RCC 7860 (cell line): ENCODE measurements around the gene TSHZ2.
"Not testable (repeated sequence)": the region's sequence is repeated elsewhere in the genome, so short reads cannot be mapped to it uniquely, and the experiment has no call there.

Source experiments
- DNase-seq: peaks from one replicate; pipeline ENCODE4 v3.0.0-alpha.2; 2015; ENCODE audit warnings: low spot score
- FAIRE-seq: peaks from 2 replicates; lab custom pipeline; 2012; peaks lifted over from hg19 to GRCh38; lab: Jason Lieb, UNC

Gene TSHZ2

DNA sequence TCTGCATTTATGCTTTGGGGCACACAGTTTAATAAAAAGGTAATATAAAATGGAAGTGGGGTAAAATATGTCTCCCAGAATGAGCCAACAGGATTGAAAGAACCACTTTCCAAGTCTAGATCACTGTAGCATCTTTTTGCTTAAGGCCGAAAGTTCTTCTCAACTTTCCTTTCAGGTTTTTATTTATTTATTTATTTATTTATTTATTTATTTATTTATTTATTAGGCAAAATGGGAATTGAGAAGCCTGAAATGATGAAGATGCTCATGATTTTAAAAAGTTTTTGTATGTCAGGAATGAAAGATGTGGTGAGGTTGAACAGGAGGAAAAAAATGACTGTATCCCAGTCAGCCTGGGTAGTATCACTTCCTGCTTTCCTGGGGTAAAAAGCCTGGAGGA lies 24.0 kb downstream of the TSHZ2 start:
- DNase-seq (no peak), FAIRE-seq (no peak)

DNA sequence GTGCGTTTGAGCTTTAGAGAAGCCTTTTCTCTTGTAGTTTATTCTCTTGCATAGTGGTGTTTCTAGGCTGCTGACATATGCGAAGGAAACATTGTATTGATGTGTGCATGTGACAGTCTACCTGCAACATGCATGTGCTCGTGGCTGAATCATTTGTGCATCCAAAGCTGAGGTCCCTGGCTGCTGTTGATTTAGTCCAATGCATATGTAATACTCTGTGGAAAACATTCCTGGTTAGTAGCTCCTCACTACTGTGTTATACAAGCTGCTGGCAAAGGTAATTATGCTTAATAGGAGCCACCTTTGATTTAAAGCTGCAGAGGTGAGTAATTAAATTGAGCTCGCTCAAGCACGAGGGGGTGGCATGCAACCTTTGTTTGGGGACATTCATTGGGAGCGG lies 24.5 kb downstream of the TSHZ2 start:
- DNase-seq, result no peak
- FAIRE-seq, result no peak

DNA sequence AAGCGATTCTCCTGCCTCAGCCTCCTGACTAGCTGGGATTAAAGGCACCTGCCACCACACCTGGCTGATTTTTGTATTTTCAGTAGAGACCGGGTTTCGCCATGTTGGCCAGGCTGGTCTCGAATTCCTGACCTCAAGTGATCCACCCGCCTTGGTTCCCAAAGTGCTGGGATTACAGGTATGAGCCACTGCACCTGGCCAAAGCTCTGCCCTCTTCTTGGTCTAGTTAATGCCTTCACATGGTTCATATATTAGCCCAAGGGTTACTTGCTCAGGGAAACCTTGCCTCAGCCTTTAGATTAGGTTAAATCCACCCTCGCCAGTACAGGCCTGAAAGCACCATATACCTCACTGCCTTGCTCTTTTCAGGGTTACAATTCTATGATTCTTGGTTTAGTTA lies 26.1 kb downstream of the TSHZ2 start:
- FAIRE-seq (no peak), DNase-seq (no peak)

DNA sequence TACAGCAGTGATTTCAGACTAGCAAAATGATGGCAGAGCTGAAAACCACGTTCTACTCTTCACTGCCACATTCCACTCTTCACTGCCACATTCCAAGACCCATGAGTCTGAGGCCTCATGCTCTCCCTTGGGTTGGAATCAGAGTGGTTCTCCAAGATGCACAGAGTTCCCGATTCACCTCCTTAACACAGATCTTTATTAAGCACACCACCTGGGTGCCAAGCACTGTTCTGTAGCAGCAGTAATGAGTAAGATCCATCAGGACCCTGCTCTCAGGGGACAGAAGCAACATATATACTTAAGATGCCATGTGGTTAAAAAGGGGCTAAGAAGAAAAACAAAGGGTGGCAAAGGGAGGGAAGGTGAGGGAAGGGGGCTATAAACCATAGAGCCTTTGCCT lies 26.9 kb downstream of the TSHZ2 start:
- DNase-seq (no peak), FAIRE-seq (no peak)

DNA sequence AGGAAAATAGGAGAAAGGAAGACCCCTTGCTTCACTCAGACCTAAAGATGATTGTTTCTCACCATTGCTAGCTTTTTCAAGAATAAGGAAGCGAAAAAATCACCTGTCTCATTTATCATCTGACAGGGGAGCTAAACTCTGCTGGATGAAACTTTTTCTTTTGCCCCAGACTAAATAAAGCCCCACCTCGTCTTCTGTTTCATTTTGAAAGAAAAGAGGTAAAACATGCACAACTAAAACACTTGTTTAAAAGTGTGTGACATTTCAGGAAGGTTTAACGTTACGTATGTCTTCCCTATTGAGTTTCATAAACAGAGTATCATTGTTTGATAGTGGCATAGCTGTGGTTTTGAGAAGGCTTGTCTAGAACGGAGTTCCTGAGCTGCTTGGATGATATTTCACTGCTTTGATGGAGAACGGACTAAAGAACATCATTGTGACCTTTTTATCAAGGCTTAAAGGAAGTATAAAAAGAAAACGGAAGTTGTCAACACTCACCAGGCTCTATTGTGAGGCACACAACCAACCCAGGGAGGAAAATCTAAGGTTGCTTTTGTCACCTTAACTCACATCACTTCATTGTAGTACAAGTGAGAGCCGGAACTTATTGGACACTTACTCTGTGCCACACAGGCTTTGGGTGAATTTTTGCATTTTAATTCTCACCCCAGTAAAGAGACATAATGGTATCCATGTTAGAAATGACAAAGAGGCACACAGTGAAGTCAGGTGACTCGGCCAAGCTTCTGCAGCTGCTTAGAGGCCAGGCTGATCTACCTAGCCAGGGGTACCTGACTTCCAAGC lies 29.5 kb downstream of the TSHZ2 start:
- no peak for FAIRE-seq
- no peak for DNase-seq

DNA sequence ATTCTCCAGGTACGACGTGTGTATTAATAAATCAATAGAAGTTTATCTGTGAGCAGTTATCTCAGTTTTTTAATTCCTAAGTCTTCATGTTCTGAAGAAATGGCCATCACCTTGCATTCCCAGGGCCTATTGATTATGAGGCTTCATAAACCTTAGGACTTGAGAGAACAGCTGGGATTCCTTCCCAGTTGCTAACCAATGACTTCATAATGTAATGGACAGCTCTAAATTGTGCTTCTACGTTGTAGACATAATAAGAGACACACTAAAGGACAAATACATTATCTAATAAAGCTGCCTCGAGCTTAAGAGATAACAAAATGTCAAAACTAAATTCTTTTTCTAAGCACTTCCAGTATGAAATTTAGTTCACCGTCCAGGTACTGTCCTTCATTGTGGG lies 30.6 kb downstream of the TSHZ2 start:
- DNase-seq (no peak), FAIRE-seq (no peak)

DNA sequence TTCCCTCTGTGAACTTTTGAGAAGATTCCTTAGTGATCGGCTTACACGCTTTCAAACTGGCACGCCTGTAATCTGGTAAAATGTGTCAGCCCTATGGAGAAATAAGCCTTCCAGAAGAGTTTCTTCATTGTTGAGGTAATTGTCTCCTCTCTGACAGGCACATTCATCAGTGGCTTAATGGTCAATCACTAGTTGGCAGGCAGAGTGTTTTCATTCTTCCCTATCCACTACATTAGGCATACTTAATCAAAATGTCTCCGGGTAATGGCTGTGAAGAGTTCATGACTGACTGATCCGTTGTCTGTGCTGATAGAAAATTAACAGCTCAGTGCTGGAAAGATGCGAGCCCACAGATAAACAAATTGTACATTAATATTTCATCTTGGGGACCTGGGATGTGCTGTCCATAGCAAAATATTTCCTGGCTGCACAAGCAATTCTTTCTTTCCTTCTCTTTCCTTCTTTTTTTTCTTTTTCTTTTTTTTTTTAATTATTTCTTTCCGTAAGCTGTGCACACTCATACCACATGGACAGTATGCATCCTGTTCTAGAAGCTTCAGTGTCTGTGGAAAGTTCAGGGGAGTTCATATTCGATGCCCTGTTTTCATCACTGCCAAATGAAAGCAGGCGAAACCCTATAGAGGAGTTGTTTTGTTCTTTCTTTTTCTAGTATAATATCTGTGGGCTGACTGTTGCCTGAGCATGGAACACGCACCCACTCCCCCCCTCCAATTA lies 31.4 kb downstream of the TSHZ2 start:
- DNase-seq (no peak), FAIRE-seq (no peak)

DNA sequence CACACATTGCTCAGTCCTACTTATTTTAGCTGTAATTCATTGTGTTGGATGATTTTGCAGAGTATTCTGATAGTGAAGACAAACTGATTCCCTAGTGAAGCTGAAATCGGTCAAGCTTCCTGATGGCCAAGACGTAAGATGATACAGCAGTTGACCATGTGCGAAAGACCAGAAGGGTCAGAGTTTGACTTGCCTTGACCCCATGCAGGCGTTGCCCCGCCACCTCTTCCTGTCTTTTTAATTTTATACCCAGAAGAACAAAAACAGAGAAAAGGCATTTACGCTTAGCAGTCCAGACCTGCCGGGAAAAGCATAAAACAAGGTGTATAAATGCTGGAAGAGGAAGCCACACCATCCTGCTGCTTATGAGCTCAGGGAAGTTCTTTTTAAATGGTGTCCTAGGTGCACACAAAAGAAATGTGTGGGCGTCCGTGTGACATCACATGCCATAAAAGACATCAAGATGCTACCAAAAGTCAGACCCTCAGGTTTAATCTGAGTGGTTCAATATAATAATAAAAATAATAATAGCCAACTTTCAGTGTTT lies 32.2 kb downstream of the TSHZ2 start:
- DNase-seq, result no peak
- no peak for FAIRE-seq

DNA sequence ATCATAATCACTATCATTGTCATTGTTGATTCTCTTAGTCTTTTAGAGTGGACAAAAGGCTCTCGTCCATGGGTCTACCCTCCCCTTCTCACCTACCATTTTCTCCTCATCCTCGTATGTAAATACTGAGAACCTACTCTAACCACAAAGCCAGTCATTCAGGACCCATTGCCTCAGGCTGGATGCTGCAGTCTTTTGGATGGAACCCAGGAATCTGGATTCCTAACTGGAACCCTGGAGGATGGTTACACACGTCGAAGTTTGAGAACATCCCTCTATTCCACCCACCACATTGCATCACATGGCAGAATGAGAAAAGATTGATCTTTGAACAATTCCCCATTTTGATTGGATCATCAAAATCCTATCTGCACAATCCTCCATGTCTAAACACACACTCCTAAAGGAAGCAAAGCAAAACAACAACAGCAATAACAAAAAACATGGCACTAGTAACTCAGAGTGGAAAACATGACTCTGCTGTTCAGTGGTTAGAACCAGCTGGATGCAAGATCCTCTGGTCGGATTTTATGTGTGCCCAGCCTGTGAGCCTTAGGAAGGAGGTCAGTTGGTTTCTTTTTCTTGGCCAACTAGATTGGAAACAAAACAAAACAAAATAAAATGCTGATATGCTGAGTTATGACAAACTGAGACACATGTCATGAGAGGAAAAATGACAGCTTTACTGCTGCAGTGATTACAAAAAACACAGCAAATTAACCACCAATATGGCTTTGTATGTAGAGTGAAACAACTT lies 38.0 kb downstream of the TSHZ2 start:
- no peak for FAIRE-seq
- no peak for DNase-seq

DNA sequence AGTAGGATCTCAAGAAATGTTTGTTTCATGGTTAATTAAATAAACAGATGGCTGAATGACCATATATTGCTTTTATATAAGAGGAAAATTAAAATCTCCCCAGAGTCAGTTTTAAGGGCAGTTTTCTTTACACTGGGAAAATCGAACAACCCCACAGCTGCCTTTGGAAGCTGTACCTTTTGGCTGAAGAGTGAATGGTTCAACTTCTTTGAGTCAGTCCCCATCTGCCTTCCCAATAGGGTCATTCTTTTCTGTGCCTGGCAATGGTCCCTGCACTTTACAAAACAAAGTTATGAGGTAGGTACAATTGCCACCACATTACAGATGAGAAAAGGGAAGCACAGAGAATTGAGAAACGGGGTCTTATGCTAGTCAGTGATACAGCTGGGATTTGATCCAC lies 39.5 kb downstream of the TSHZ2 start:
- FAIRE-seq (no peak), DNase-seq (no peak)

DNA sequence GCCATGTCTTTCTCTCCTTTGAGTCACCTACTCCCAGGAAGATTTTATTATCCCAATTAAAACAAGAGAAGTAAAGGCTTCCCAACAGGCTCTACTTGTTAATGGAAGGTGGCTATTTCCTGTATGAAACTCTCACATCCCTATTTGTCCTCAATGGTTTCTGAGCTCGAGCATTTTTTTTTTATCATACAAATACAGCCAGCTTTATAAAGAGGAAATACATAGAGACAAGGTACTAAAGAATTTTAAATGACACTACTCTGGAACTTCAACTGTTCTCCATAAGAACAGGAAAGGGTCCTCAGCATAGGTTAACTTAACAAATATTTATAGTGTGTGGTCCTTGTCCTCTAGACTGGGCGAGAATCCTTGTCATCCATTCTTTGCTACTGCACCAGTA lies 41.0 kb downstream of the TSHZ2 start:
- FAIRE-seq (no peak), DNase-seq (no peak)

DNA sequence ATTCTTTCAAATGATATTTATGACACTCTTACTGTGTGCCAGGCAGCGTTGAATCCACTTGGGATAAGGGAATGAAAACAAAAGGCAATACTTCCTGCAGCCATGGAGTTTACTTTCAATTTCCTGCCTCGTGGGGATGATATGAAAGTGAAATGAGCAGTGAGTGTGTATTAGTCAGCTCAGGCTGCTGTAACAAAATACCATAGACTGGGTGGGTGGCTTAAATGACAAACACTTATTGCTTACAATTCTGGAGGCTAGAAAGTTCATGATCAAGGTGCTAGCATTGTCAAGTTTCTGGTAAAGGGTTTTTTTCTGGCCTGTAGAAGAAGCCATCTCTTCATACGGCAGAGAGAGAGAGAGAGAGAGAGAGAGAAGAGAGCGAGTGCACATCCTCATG lies 41.7 kb downstream of the TSHZ2 start:
- FAIRE-seq (no peak), DNase-seq (no peak)

DNA sequence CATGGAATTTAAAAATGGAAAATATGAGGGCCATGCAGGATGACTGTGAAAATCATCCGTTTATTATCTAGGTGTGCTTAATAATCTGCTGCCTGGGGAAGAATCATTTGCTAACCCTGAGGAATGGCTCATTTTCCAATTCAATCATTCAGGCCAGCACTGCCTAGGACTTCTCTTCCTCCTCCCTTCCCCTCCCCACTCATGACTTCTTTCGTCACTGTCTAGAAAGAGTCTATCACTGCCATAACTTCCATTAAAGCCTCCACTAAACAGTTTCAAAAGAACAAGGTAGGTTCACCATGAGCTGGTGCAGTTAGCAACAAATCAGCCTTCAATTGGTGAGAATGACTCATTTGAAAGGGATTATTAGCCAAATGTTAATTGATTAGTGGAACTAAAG lies 43.9 kb downstream of the TSHZ2 start:
- FAIRE-seq, result no peak
- no peak for DNase-seq

DNA sequence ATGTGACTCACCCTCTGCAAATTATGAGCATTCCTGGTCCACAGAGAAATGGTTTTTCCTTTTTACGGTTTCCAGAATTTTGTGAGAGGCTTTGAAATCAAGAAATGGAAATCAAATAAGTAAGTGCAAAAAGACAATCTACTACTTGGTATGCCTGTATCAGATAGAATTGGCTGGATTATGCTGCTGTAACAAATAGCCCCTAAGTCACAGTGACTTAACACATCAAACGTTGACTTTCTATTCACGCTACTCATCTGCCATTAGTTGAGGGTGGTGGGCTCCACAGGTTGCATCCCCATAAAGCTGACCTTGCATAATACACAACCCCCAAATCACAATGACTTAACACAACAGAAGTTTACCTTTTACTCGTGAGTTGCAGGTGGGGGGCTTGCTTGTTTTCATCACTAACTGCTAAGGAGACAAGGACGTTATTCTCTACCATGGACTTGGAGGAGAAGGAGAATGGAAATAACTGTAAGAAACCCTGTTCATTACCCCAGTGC lies 44.4 kb downstream of the TSHZ2 start:
- no peak for FAIRE-seq
- no peak for DNase-seq

DNA sequence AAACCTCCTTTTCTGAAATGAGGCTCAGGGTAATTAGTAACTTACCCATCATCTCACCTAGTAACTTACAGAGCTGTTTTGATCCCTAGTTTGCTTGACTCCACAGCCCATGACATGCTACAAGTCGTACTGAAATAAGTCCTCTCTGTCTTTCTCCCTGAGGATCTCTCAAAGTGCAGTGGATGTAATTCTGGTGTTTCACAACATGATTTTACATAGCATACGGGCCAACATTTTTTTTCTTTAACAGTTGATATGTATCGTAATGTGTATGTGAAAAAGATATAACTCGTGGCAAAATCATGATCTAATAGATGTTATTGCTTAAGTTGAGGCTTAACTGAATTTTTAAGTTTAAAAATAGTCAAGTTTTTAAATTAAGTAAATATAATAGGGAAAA lies 45.0 kb downstream of the TSHZ2 start:
- DNase-seq (no peak), FAIRE-seq (no peak)

DNA sequence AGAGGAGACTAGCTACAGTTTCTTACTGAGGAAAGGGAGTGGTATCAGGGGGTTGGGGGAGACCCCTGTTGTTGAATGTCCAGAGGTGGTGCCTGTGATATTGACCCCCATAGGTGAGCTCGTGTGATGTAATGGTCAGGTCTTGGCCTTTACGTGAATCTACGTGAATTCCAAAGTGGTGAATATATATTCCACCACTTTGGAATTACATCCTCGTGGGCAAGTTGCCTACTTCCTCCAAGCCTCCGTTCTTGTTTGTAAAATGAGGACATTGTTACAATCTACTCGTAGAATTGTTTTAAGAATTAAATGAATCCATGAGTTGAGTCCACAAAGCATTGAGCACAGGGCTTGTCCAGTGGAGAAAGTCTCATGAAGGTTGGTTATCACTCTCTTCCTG lies 47.3 kb downstream of the TSHZ2 start:
- FAIRE-seq, result no peak
- no peak for DNase-seq

DNA sequence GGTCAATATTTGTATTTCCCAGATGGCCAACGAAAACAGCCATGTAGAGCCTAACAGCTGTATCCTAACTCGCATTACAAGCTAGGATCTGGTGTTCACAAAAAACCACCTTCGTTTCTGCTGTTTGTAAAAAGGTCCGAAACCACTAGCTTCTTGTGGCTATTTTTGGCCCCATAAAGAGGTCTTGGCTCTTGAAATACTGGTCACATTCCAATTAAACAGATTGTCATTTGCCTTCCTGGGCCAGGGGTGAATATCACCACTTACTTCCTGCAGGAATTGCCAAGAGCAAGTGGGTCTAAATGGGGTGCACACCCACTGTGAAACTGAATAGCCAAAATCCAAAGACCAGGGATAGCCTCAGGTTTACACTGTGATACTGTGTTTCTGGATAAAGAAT lies 48.2 kb downstream of the TSHZ2 start:
- DNase-seq (no peak), FAIRE-seq (no peak)

DNA sequence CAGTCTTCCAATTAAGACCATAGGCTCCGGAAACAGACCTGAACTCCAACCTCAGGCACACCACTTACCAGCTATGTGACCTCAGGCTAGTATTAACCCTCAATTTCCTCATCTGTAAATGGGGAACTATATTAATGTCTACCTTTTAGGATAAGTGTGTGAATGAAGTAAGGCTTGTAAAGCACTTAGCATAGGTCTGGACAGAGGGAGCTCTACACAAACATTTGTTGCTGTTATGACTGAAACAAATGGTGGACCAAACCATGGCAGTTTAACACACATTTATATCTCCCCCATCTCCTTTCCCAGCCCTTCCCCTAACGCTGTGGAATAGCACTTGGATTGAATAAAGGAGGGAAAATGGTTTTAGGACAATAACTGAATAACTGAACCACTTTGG lies 48.7 kb downstream of the TSHZ2 start:
- no peak for DNase-seq
- no peak for FAIRE-seq

DNA sequence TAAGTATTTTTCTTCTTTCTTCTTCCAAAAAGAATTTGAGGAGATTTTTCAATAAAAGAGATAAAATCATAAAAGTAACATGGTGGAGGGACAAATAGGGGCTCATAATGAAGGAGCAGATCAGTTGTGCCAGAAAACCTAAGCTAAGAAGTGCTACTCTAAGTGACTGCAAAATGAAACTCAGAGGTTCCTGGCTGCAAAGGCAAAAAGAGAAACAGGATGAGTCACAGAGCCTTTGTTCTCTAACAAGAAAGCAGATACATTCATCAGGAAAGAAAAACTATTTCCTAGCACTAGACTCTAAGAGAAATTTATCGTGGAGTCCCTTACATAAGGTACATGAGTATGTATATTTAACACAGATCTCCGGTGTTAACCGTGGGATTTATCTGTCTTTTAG lies 49.8 kb downstream of the TSHZ2 start:
- no peak for DNase-seq
- no peak for FAIRE-seq

DNA sequence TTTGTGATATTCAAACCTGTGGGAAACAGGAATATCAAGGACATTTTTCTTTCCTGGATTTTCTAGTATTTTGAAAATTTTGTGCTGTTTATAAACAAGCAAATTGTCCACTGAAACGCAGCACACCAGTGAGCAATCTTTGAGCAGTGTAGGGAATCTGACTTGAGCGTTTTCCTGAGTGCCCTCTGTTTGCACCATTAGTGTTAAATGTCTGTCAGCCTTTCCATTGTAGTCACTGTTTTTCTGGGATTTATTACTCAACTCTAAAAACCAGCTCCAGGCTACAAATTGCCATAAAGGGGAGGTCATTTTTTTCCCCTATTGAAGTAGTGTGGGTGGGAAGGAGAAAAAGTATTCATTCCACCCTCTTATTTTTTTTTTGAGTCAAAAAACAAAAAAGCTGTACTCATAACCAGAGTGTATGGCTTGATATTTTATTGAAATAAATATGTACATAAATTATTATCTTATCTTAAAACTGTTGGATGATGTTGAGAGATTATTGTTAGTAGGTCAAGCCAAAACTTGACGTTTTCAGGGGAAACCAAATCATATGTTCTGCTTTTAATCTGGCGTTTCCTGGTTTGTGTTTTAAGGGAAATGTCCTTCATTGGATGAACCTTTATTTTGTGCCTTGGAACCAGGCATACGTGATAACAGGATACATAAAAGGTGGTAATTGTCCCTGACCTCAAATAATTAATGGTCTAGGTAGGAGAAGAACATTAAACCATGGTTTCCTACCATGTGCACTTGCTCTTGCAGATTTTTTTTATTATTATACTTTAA lies 51.8 kb downstream of the TSHZ2 start:
- no peak for FAIRE-seq

DNA sequence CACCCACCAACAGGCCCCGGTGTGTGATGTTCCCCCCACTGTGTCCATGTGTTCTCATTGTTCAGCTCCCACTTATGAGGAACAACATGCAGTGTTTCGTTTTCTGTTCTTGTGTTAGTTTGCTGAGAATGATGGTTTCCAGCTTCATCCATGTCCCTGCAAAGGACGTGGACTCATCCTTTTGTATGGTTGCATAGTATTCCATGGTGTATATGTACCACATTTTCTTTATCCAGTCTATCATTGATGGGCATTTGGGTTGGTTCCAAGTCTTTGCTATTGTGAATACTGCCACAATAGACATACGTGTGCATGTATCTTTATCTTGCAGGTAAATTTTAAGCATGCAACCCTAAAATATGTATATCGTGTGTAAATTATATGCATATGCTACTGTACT lies 52.5 kb downstream of the TSHZ2 start:
- not testable (repeated sequence) for DNase-seq, FAIRE-seq

More for the DNA sequence above, 51.8 kb downstream of the TSHZ2 start:
- DNase-seq, result no peak
